ENCODE measurements around the gene TMEFF2. TPM values are rescaled to one million over a fixed set of nuclear protein-coding genes. Genes with fewer than 3 reads are reported as not detected.

The TMEFF2 gene
- total and polyA plus RNA-seq, 2 of the 8 experiments (the other 6 are each of a cell fraction or from before 2014, with no cell fraction given) = 0.91 to 3.7 TPM

- Histone ChIP-seq H3K14ac (ENCODE audit: insufficient read length) (no peak overlapping the region), H3K4me1 (replicated peaks in 1 of 4; ENCODE audit: control insufficient read depth in 3 of 4, insufficient read depth in 4 of 4, low read length in 3 of 4) (no peaks in the 10 kb centered on the region), H2AK5ac (ENCODE audit: low read depth, low read length) (no peak overlapping the region), H3K27ac (ENCODE audit: low read depth, low read length) (no peak overlapping the region), H3K4me3 (ENCODE audit: extremely low read depth in 1 of 4, insufficient read depth in 2 of 4, low read depth in 3 of 4, low read length in 4 of 4) (no peak overlapping the region), H3K23ac (ENCODE audit: insufficient read length) (no peak overlapping the region), H3K27me3 (replicated peaks in 1 of 4; ENCODE audit: control insufficient read depth in 3 of 4, extremely low read depth in 1 of 4, insufficient read depth in 3 of 4, low read length in 3 of 4) (no peaks in the 10 kb centered on the region), H3K18ac (ENCODE audit: extremely low read depth, low read length) (no peak overlapping the region), H3K56ac (replicated peaks; ENCODE audit: insufficient read length, low read depth, low read length) (no peak overlapping the region), H2BK12ac (ENCODE audit: low read depth, low read length) (no peak overlapping the region), H2BK15ac (ENCODE audit: low read length) (no peak overlapping the region), H3K36me3 (ENCODE audit: control insufficient read depth in 2 of 4, insufficient read depth in 4 of 4, low read length in 3 of 4) (no peaks in the 10 kb centered on the region), H3K9ac (replicated peaks in 1 of 4; ENCODE audit: extremely low read depth in 1 of 4, low read depth in 3 of 4, low read length in 3 of 4) (no peak overlapping the region), H3K4me2 (ENCODE audit: insufficient read depth in 1 of 2, low read depth in 2 of 2, low read length in 2 of 2) (no peak overlapping the region), H4K8ac (ENCODE audit: extremely low read depth, insufficient read depth, low read length) (no peak overlapping the region), H3K79me2 (ENCODE audit: control insufficient read depth in 1 of 2, insufficient read depth in 2 of 2, low read length in 2 of 2) (no peaks in the 10 kb centered on the region), H3K9me3 (ENCODE audit: insufficient read depth in 2 of 2, low read depth in 1 of 2, low read length in 1 of 2) (no peaks in the 10 kb centered on the region), H4K20me1 (replicated peaks in 1 of 2; ENCODE audit: control insufficient read depth in 1 of 2, insufficient read depth in 2 of 2, low read length in 2 of 2) (no peaks in the 10 kb centered on the region), H3K4ac (replicated peaks; ENCODE audit: insufficient read length, low read depth, low read length) (no peak overlapping the region), H4K5ac (ENCODE audit: insufficient read length, low read depth, low read length) (no peak overlapping the region), H2BK5ac (ENCODE audit: low read depth, low read length) (no peak overlapping the region), H2AFZ (ENCODE audit: low read length) (no peak overlapping the region), H3K79me1 (ENCODE audit: low read depth, low read length) (no peaks in the 10 kb centered on the region), H2BK120ac (replicated peaks; ENCODE audit: low read depth, low read length) (no peak overlapping the region), H3K23me2 (ENCODE audit: low read depth, low read length) (no peaks in the 10 kb centered on the region), H2BK20ac (ENCODE audit: low read length) (no peak overlapping the region), H4K91ac (replicated peaks; ENCODE audit: insufficient read length, low read length) (no peak overlapping the region)
- WGBS, 2 experiments (ENCODE audit: extremely low coverage in 1 of 2, insufficient coverage in 1 of 2, insufficient read length in 1 of 2, insufficient replicate concordance in 2 of 2, low coverage in 1 of 2, low lambda C conversion rate in 2 of 2, missing lambda C conversion rate in 1 of 2) = 86% methylated on average over 2 of the region's 2 CpGs; no CpG with 5 or more reads in 1 of the 2 experiments
- FAIRE-seq (no peak), DNase-seq (ENCODE audit: low read depth in 1 of 2, low spot score in 2 of 2) (no peak)
- ChIA-PET CTCF (ENCODE audit: partially characterized antibody) (interaction anchor here (0.6 to 0.9 kb wide), 2 partner anchors 237 to 245 kb away, joined by 3 to 4 read pairs; no protein-coding TSS in a partner anchor), POLR2A (ENCODE audit: partially characterized antibody) (no interaction called here)
- TF ChIP-seq EGR1 (IDR thresholded peaks at IDR 0.05; ENCODE audit: borderline replicate concordance, low read depth, low read length) = no peak
- no peak for TF ChIP-seq SIRT6 (IDR thresholded peaks at IDR 0.05; ENCODE audit: low read length)
- TF ChIP-seq, protein P1, sequence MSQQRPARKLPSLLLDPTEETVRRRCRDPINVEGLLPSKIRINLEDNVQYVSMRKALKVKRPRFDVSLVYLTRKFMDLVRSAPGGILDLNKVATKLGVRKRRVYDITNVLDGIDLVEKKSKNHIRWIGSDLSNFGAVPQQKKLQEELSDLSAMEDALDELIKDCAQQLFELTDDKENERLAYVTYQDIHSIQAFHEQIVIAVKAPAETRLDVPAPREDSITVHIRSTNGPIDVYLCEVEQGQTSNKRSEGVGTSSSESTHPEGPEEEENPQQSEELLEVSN (IDR thresholded peaks at IDR 0.05) = no peak
- no peak for TF ChIP-seq SP1 (IDR thresholded peaks at IDR 0.05; ENCODE audit: low read depth, low read length)
- TF ChIP-seq BCL11A (IDR thresholded peaks at IDR 0.05; ENCODE audit: low read depth in 2 of 2, low read length in 2 of 2) = no peak
- TF ChIP-seq KDM1A (IDR thresholded peaks at IDR 0.05; ENCODE audit: borderline replicate concordance, low read length) = no peak
- no peak for TF ChIP-seq CHD2 (IDR thresholded peaks at IDR 0.05; ENCODE audit: low read length)
- no peak for TF ChIP-seq RNF2 (IDR thresholded peaks at IDR 0.05; ENCODE audit: borderline replicate concordance, low read depth, low read length, missing control alignments, poor library complexity, severe bottlenecking)
- TF ChIP-seq ATF3 (IDR thresholded peaks at IDR 0.05; ENCODE audit: insufficient read depth, low read depth, low read length) = no peak
- TF ChIP-seq NRF1 (IDR thresholded peaks at IDR 0.05; ENCODE audit: low read depth, low read length) = no peak
- TF ChIP-seq, protein P2, sequence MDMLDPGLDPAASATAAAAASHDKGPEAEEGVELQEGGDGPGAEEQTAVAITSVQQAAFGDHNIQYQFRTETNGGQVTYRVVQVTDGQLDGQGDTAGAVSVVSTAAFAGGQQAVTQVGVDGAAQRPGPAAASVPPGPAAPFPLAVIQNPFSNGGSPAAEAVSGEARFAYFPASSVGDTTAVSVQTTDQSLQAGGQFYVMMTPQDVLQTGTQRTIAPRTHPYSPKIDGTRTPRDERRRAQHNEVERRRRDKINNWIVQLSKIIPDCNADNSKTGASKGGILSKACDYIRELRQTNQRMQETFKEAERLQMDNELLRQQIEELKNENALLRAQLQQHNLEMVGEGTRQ (IDR thresholded peaks at IDR 0.05; ENCODE audit: low read length) = no peak
- TF ChIP-seq GTF2F1 (IDR thresholded peaks at IDR 0.05; ENCODE audit: borderline replicate concordance, low read depth, low read length) = no peak
These were observed 122.5 kb downstream of the TMEFF2 start for GRCh38 chr2:192072261-192072660.

All from H1 (cell line).